COLO829 (cell line): ENCODE results near the gene DDOST.

Source experiments
- DNase-seq: peaks from one replicate; pipeline ENCODE4 v3.0.0; 2012; ENCODE audit warnings: low spot score

DDOST gene

GRCh38 chr1:20661207-20662109, at the start of gene DDOST:
TSS of gene DDOST (minus strand) at chr1:20661369. CDS start at chr1:20661350, 19 bp downstream.
- peak; percentile 95 for DNase-seq

GRCh38 chr1:20710469-20711284, 49.5 kb upstream of the DDOST start:
- DNase-seq, result no peak

- DNase-seq, result no peak
Measured at GRCh38 chr1:20709868-20710267, 48.7 kb upstream of the DDOST start.

- DNase-seq, result no peak
Measured at GRCh38 chr1:20708891-20709290, 47.7 kb upstream of the DDOST start.

GRCh38 chr1:20708057-20708456, 46.9 kb upstream of the DDOST start:
- DNase-seq, result no peak

- no peak for DNase-seq
Measured at GRCh38 chr1:20706841-20707240, 45.7 kb upstream of the DDOST start.

- no peak for DNase-seq
Measured at GRCh38 chr1:20705203-20705755, 44.1 kb upstream of the DDOST start.

- no peak for DNase-seq
Measured at GRCh38 chr1:20704390-20705202, 43.4 kb upstream of the DDOST start.

GRCh38 chr1:20703124-20703756, 42.1 kb upstream of the DDOST start:
- DNase-seq, result no peak

- DNase-seq, result no peak
Measured at GRCh38 chr1:20702416-20702815, 41.2 kb upstream of the DDOST start.

- DNase-seq, result no peak
Measured at GRCh38 chr1:20701847-20702246, 40.7 kb upstream of the DDOST start.

- no peak for DNase-seq
Measured at GRCh38 chr1:20701446-20701845, 40.3 kb upstream of the DDOST start.

GRCh38 chr1:20700636-20701215, 39.6 kb upstream of the DDOST start:
- no peak for DNase-seq

GRCh38 chr1:20699558-20699957, 38.4 kb upstream of the DDOST start:
- DNase-seq, result no peak

GRCh38 chr1:20698195-20698910, 37.2 kb upstream of the DDOST start:
- DNase-seq, result peak; percentile 18

GRCh38 chr1:20697563-20697962, 36.4 kb upstream of the DDOST start:
- DNase-seq, result no peak

GRCh38 chr1:20696397-20697333, 35.5 kb upstream of the DDOST start:
- DNase-seq, result peak; percentile 75

- DNase-seq, result no peak
Measured at GRCh38 chr1:20695515-20695914, 34.3 kb upstream of the DDOST start.

- no peak for DNase-seq
Measured at GRCh38 chr1:20693623-20694022, 32.5 kb upstream of the DDOST start.
